NK-92 (cell line): Measurements from ENCODE around the gene PC.
"Not testable (repeated sequence)": the region's sequence is repeated elsewhere in the genome, so short reads cannot be mapped to it uniquely, and the experiment has no call there.

Experiments used
- DNase-seq: peaks from one replicate; lab custom pipeline; 2025; ENCODE audit not compliant: unreplicated experiment; lab: John Stamatoyannopoulos, UW

The PC gene

DNA sequence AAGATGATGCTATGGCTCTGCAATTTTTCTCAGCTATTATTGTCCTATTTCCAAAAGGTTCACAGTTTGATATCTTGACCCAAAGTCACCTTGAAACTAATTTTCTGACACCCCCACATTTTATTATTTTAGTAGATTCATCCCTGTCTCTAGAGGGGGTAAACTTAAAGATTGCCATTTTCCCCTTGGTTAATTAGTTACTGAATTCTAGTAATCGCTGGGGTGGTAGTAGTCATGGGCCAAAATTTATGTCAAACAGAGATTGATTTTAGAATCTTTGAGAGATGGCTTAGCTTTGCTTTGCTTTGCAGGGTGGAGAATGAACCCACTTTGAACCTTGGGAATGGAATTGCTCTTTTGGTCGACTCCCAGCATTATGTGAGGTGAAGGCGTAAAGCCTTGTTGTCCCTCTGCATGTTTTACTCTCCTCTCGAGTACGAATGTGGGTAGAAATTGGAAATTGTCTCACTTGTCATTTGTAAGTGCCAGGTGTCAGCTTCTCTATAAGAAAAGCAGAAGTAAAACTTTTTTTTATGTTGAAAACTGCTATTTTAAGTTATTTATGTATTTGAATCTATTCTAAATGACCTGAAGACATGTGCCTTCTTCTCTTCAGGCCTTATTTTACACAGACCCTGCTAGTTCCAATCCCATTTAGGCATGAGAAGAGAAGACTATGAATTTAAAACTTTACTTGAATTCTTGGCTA is 157.3 kb downstream of the PC start:
- no peak for DNase-seq

- DNase-seq = not testable (repeated sequence)
Measured at GRCh38 chr11:66799815-66800214, 158.4 kb downstream of the PC start.
